ENCODE measurements around the gene MAP3K6. TPM values are rescaled to one million over a fixed set of nuclear protein-coding genes. Genes with fewer than 3 reads are reported as not detected.

MAP3K6 gene
- total RNA-seq, 1 experiment from 2014 or later, result 25.1 TPM

DNA sequence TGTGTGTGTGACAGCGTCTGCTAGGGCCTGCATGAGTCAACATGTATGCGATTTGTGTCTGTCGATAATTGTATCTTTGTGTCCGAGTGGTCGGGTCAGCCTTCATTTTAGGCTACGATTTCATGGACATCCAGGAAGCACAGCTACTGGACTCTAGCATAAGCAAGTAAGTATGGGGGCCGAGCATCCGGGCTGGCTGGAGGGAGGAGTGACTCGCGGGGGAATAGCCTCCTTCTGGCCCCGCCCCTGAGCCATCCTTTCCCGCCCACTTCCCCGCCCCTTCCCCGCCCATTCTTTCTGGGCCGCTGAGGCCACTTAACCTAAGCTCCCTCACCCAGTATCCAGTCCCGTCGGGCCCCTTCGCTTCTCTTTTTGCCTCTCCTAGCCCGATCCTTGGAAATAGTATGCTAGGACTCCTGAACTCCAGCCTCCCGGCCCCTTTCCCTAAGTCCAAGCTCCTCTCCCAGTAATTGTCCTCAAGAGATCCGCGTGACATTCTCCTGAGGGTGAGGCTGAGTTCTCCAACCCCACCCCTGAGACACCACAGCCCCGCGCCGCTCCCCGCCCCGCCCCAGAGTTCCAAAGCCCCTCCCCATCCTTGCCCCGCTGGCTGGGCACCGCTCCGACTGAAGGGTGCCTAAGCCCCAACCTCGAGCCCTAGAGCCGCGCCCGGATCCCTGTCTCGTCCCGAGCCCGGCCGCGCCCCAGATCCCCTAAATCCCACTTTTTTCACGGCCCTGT lies 1.2 kb downstream of the MAP3K6 start:
- Histone ChIP-seq H4K20me1 (ENCODE audit: low read length) (no peaks in the 10 kb centered on the region), H3K4me2 (ENCODE audit: low read length) (peak overlapping the region; percentile 97), H3K9me2 (replicated peaks; ENCODE audit: low read length) (no peaks in the 10 kb centered on the region), H3K4me3 (ENCODE audit: low read length) (peak overlapping the region; percentile 89), H3K9me3 (ENCODE audit: low read length) (no peaks in the 10 kb centered on the region), H3F3A (ENCODE audit: low read length, unreplicated experiment) (no peaks in the 10 kb centered on the region), H3K27me3 (ENCODE audit: low read length) (no peaks in the 10 kb centered on the region), H2AFZ (ENCODE audit: low read length) (peak overlapping the region; percentile 90), H3K9ac (ENCODE audit: low read length) (peak overlapping the region; percentile 93), H3K4me1 (ENCODE audit: insufficient read depth, low read length) (peaks cover 13% of the 10 kb centered on the region), H3K79me2 (ENCODE audit: low read length) (peaks cover 10% of the 10 kb centered on the region), H3K36me3 (ENCODE audit: low read depth, low read length) (no peaks in the 10 kb centered on the region), H3K27ac (ENCODE audit: low read length) (peak overlapping the region; percentile 55)
- DNase-seq (peak; percentile 79), ATAC-seq (peak; percentile 61)
- no TSS peak for BruUV-seq (replicated peaks)
- CTCF ChIA-PET, result interaction anchor here (0.5 to 2.5 kb wide), 5 partner anchors 30 to 398 kb away, joined by 5 to 16 read pairs (median 11); no protein-coding TSS in a partner anchor
- POLR2A ChIA-PET (ENCODE audit: unreplicated experiment), result interaction anchor here (0.6 kb wide), 3 partner anchors 23 to 1140 kb away, joined by 3 to 21 read pairs (median 3); partner anchors contain the start of gene RCC1
- intact Hi-C loops (cut with micrococcal nuclease), result loop anchor here (2.0 kb wide), 2 partner anchors 23 to 43 kb away; partner anchors contain the start of gene TMEM222
- no peak for TF ChIP-seq EZH2phosphoT487 (IDR thresholded peaks at IDR 0.05; ENCODE audit: borderline replicate concordance, low read length)
- no peak for TF ChIP-seq EZH2 (IDR thresholded peaks at IDR 0.05; ENCODE audit: low read length, unreplicated experiment)
- TF ChIP-seq, protein P1, sequence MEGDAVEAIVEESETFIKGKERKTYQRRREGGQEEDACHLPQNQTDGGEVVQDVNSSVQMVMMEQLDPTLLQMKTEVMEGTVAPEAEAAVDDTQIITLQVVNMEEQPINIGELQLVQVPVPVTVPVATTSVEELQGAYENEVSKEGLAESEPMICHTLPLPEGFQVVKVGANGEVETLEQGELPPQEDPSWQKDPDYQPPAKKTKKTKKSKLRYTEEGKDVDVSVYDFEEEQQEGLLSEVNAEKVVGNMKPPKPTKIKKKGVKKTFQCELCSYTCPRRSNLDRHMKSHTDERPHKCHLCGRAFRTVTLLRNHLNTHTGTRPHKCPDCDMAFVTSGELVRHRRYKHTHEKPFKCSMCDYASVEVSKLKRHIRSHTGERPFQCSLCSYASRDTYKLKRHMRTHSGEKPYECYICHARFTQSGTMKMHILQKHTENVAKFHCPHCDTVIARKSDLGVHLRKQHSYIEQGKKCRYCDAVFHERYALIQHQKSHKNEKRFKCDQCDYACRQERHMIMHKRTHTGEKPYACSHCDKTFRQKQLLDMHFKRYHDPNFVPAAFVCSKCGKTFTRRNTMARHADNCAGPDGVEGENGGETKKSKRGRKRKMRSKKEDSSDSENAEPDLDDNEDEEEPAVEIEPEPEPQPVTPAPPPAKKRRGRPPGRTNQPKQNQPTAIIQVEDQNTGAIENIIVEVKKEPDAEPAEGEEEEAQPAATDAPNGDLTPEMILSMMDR (conservative IDR thresholded peaks at IDR 0.05; ENCODE audit: low read depth, low read length), result no peak

DNA sequence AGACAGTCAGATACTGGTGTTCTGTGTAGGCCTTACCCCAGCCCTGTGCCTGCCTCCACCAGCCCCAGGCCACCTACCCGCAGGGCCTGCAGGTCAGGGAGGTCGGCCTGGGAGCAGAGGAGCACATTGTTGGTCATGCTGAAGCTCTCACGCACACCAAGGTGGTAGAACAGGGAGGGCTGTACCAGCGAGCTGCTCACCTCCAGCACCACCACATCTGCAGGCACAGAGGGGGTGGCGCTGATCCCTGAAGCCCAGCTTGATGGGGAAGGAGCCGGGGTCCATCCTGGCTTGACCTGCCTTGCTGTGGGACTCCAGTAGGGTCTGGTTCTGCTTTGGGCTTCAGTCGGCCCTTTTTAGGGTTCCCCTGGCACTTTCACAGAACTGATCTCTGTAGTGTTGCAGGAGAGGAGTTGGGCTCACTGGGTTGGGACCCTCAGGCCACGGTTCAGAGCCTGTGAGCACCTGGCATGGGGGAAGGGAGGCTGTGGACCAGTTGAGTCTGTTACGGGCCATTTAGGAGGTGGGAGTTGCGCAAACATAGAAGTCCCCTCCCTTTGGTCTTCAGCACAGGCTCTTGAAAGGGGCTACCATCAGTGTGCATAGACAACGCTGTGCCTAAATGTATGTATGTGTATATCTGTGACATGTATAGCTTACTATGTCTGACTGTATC lies 1.9 kb downstream of the MAP3K6 start:
- Histone ChIP-seq H4K20me1 (ENCODE audit: low read length) (no peaks in the 10 kb centered on the region), H3K79me2 (ENCODE audit: low read length) (peaks cover 10% of the 10 kb centered on the region), H3F3A (ENCODE audit: low read length, unreplicated experiment) (no peaks in the 10 kb centered on the region), H3K27me3 (ENCODE audit: low read length) (no peaks in the 10 kb centered on the region), H3K4me2 (ENCODE audit: low read length) (peak overlapping the region; percentile 97), H3K9me2 (replicated peaks; ENCODE audit: low read length) (no peaks in the 10 kb centered on the region), H3K9ac (ENCODE audit: low read length) (no peak overlapping the region), H3K4me3 (ENCODE audit: low read length) (peak overlapping the region; percentile 89), H3K9me3 (ENCODE audit: low read length) (no peaks in the 10 kb centered on the region), H2AFZ (ENCODE audit: low read length) (peak overlapping the region; percentile 90), H3K36me3 (ENCODE audit: low read depth, low read length) (no peaks in the 10 kb centered on the region; the same call in 1 of the 2 replicates), H3K27ac (ENCODE audit: low read length) (no peak overlapping the region), H3K4me1 (ENCODE audit: insufficient read depth, low read length) (peaks cover 13% of the 10 kb centered on the region)
- no peak for ATAC-seq
- TSS peak; percentile 72 for BruUV-seq (replicated peaks)
- no peak for DNase-seq
- ChIA-PET POLR2A (ENCODE audit: unreplicated experiment) (interaction anchor here (0.6 kb wide), 2 partner anchors 206 to 1141 kb away, joined by 3 read pairs; partner anchors contain the start of gene RCC1), CTCF (interaction anchor here (2.5 kb wide), 1 partner anchor 65 kb away, joined by 11 read pairs; no protein-coding TSS in a partner anchor)
- TF ChIP-seq EZH2 (IDR thresholded peaks at IDR 0.05; ENCODE audit: low read length, unreplicated experiment) (no peak), EZH2phosphoT487 (IDR thresholded peaks at IDR 0.05; ENCODE audit: borderline replicate concordance, low read length) (no peak)
- TF ChIP-seq, protein P1 (conservative IDR thresholded peaks at IDR 0.05; ENCODE audit: low read depth, low read length), result no peak
- intact Hi-C loops (cut with micrococcal nuclease), result loop anchor here (2.0 kb wide), 1 partner anchor 24 kb away; no protein-coding TSS in a partner anchor

Data from PC-3 (cell line).